GM23338 (cell line): Measurements from ENCODE around the gene F2RL3. TPM values are rescaled to one million over a fixed set of nuclear protein-coding genes. Genes with fewer than 3 reads are reported as not detected.

Source experiments
- ATAC-seq: fragments of 200-7000 bp; cut with Tn5 transposase; 3 replicates; pipeline ENCODE4 v1.9.1; 2020
- DNase-seq: peaks from one replicate; pipeline ENCODE4 v3.0.0-alpha.2; 2015; ENCODE audit warnings: low spot score
- H2AFZ ChIP-seq: fragments of 200-600 bp; sonication (generic); 2 replicates; pipeline ENCODE4 v1.8.0; 2016; ENCODE audit warnings: antibody characterized with exemption, mild to moderate bottlenecking, moderate library complexity
- H3F3A ChIP-seq: fragments of 200-600 bp; sonication (generic); replicated peaks from 2 replicates; pipeline ENCODE4 v1.8.0; 2017; ENCODE audit warnings: antibody characterized with exemption, mixed run types, low read depth
- H3K27ac ChIP-seq: fragments of 200-600 bp; sonication (generic); 2 replicates; pipeline ENCODE4 v1.6.1; 2016; ENCODE audit warnings: low read depth
- H3K27me3 ChIP-seq: fragments of 200-600 bp; sonication (generic); 2 replicates; pipeline ENCODE4 v1.8.0; 2016; ENCODE audit warnings: mild to moderate bottlenecking, mixed run types, moderate library complexity; ENCODE audit not compliant: insufficient read depth
- H3K36me3 ChIP-seq: fragments of 200-600 bp; sonication (generic); 2 replicates; pipeline ENCODE4 v1.8.0; 2016; ENCODE audit warnings: mild to moderate bottlenecking; ENCODE audit not compliant: insufficient read depth
- H3K4me1 ChIP-seq: fragments of 200-600 bp; sonication (generic); 2 replicates; pipeline ENCODE4 v1.8.0; 2016; ENCODE audit warnings: mild to moderate bottlenecking, moderate library complexity; ENCODE audit not compliant: insufficient read depth
- H3K4me2 ChIP-seq: fragments of 200-600 bp; sonication (generic); 2 replicates; pipeline ENCODE4 v1.7.1; 2017; ENCODE audit warnings: mixed run types
- H3K4me3 ChIP-seq: fragments of 200-600 bp; sonication (generic); 2 replicates; pipeline ENCODE4 v1.6.1; 2016; ENCODE audit warnings: mixed run types
- H3K79me2 ChIP-seq: fragments of 200-600 bp; sonication (generic); replicated peaks from 2 replicates; pipeline ENCODE4 v1.8.0; 2017; ENCODE audit warnings: mild to moderate bottlenecking; ENCODE audit not compliant: insufficient read depth
- H3K9me2 ChIP-seq: fragments of 200-600 bp; sonication (generic); 2 replicates; pipeline ENCODE4 v1.8.0; 2017; ENCODE audit not compliant: insufficient read depth
- H4K20me1 ChIP-seq: fragments of 200-600 bp; sonication (generic); replicated peaks from 2 replicates; pipeline ENCODE4 v1.8.0; 2017; ENCODE audit warnings: mild to moderate bottlenecking; ENCODE audit not compliant: insufficient read depth
- H3K27ac Mint-ChIP-seq: 2 replicates; pipeline ENCODE4 v1.8.0; 2020; ENCODE audit warnings: inconsistent platforms, mild to moderate bottlenecking, moderate library complexity, mixed read lengths
- H3K27me3 Mint-ChIP-seq: 3 replicates; pipeline ENCODE4 v1.8.0; 2022; ENCODE audit warnings: low read depth, mild to moderate bottlenecking, moderate library complexity, mixed read lengths, inconsistent platforms; ENCODE audit not compliant: insufficient read depth, poor library complexity
- H3K36me3 Mint-ChIP-seq: 3 replicates; pipeline ENCODE4 v1.8.0; 2021; ENCODE audit warnings: low read depth, mild to moderate bottlenecking, inconsistent platforms, moderate library complexity, mixed read lengths
- H3K4me1 Mint-ChIP-seq: 3 replicates; pipeline ENCODE4 v1.8.0; 2020; ENCODE audit warnings: mild to moderate bottlenecking, inconsistent platforms, mixed read lengths
- H3K4me3 Mint-ChIP-seq: 3 replicates; pipeline ENCODE4 v1.8.0; 2021; ENCODE audit warnings: moderate library complexity, mild to moderate bottlenecking, inconsistent platforms, mixed read lengths
- H3K9me3 Mint-ChIP-seq: 3 replicates; pipeline ENCODE4 v1.8.0; 2020; ENCODE audit warnings: moderate library complexity, mild to moderate bottlenecking, inconsistent platforms, mixed read lengths
- ETS1 ChIP-seq: IDR thresholded peaks from 2 replicates; pipeline ENCODE4 v1.6.1; 2016; ENCODE audit warnings: antibody characterized with exemption
- EZH2 ChIP-seq: fragments of 200-600 bp; sonication (generic); IDR thresholded peaks from one replicate; pipeline ENCODE4 v1.8.0; 2017; ENCODE audit warnings: antibody characterized with exemption, mild to moderate bottlenecking, low read depth; ENCODE audit not compliant: unreplicated experiment
- EZH2phosphoT487 ChIP-seq: fragments of 200-600 bp; sonication (generic); IDR thresholded peaks from one replicate; pipeline ENCODE4 v1.8.1; 2018; ENCODE audit warnings: antibody characterized with exemption; ENCODE audit not compliant: unreplicated experiment
- JUNB ChIP-seq: IDR thresholded peaks from one replicate; pipeline ENCODE4 v1.6.1; 2016; ENCODE audit warnings: antibody characterized with exemption; ENCODE audit not compliant: unreplicated experiment
- NANOG ChIP-seq: IDR thresholded peaks from 2 replicates; pipeline ENCODE4 v1.6.1; 2016; ENCODE audit warnings: antibody characterized with exemption, borderline replicate concordance
- POLR2AphosphoS5 ChIP-seq: IDR thresholded peaks from 2 replicates; pipeline ENCODE4 v1.6.1; 2016; ENCODE audit warnings: antibody characterized with exemption, low read depth
- ZNF331 ChIP-seq: fragments of 250-450 bp; sonication (Bioruptor Pico); IDR thresholded peaks from 2 replicates; pipeline ENCODE4 v1.5.0; 2020; ENCODE audit warnings: low read depth, mild to moderate bottlenecking, moderate library complexity
- ZNF462 ChIP-seq: fragments of 250-450 bp; sonication (Bioruptor Pico); IDR thresholded peaks from 2 replicates; pipeline ENCODE4 v1.5.0; 2020; ENCODE audit warnings: mild to moderate bottlenecking, moderate library complexity
- polyA plus RNA-seq: library from polyadenylated mRNA; unstranded; fragments of >200 nt; fragmentation: Nextera tagmentation; extraction: Ambion mirVana; gene quantifications from 2 replicates; pipeline ENCODE4 v1.2.1, GENCODE V29; 2016
- total RNA-seq: library from RNA; depleted of rRNA; stranded (reverse); fragments of >200 nt; shearing (Covaris generic); gene quantifications from 2 replicates; pipeline ENCODE4 v1.2.3, GENCODE V29; 2014
- TF ChIP-seq, protein P1 (sequence below), 2 experiments: fragments of 200-600 bp in 1 of 2; sonication (generic) in 1 of 2; conservative IDR thresholded peaks; 2 replicates each; pipeline versions ENCODE4 v1.5.1 to v1.6.1; 2016 to 2017; ENCODE audit warnings: antibody characterized with exemption in 2 of 2, low read depth in 2 of 2, mild to moderate bottlenecking in 2 of 2, moderate library complexity in 1 of 2

F2RL3 gene
- total and polyA plus RNA-seq, 2 experiments from 2014 or later: not detected

GRCh38 chr19:16869331-16869972 lies 19.3 kb upstream of the F2RL3 start:
- H3K4me2 ChIP-seq: no peak overlapping the region
- Mint-ChIP-seq H3K4me1 (no peaks in the 10 kb centered on the region), H3K9me3 (peaks cover under 1% of the 10 kb centered on the region; the same call in 1 of the 3 replicates), H3K36me3 (peaks cover 61% of the 10 kb centered on the region), H3K4me3 (no peak overlapping the region), H3K27ac (no peak overlapping the region), H3K27me3 (peaks cover 5% of the 10 kb centered on the region)
- no peak overlapping the region for H2AFZ ChIP-seq
- no peak for ATAC-seq
- H3K4me1 ChIP-seq: no peaks in the 10 kb centered on the region
- H3K27me3 ChIP-seq: no peaks in the 10 kb centered on the region
- no peak for TF ChIP-seq EZH2phosphoT487
- TF ChIP-seq POLR2AphosphoS5: no peak
- TF ChIP-seq, protein P1, sequence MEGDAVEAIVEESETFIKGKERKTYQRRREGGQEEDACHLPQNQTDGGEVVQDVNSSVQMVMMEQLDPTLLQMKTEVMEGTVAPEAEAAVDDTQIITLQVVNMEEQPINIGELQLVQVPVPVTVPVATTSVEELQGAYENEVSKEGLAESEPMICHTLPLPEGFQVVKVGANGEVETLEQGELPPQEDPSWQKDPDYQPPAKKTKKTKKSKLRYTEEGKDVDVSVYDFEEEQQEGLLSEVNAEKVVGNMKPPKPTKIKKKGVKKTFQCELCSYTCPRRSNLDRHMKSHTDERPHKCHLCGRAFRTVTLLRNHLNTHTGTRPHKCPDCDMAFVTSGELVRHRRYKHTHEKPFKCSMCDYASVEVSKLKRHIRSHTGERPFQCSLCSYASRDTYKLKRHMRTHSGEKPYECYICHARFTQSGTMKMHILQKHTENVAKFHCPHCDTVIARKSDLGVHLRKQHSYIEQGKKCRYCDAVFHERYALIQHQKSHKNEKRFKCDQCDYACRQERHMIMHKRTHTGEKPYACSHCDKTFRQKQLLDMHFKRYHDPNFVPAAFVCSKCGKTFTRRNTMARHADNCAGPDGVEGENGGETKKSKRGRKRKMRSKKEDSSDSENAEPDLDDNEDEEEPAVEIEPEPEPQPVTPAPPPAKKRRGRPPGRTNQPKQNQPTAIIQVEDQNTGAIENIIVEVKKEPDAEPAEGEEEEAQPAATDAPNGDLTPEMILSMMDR (conservative IDR thresholded peaks at IDR 0.05; ENCODE audit: low read depth in 2 of 2): no peak
- H3K36me3 ChIP-seq: peaks cover 13% of the 10 kb centered on the region
- no peak overlapping the region for H3K27ac ChIP-seq
- no peaks in the 10 kb centered on the region; the same call in none of the 2 replicates for H4K20me1 ChIP-seq
- H3K4me3 ChIP-seq: no peak overlapping the region
- DNase-seq: no peak
- peaks cover 10% of the 10 kb centered on the region for H3K79me2 ChIP-seq
- no peaks in the 10 kb centered on the region for H3K9me2 ChIP-seq
- H3F3A ChIP-seq: no peaks in the 10 kb centered on the region

- H3K36me3 ChIP-seq: peaks cover 10% of the 10 kb centered on the region
- H3K9me3 Mint-ChIP-seq: peaks cover 5% of the 10 kb centered on the region; the same call in 2 of the 3 replicates
- peaks cover 15% of the 10 kb centered on the region for H3K79me2 ChIP-seq
- no peak overlapping the region for H3K4me3 ChIP-seq
- H3K27me3 Mint-ChIP-seq: peaks cover 12% of the 10 kb centered on the region
- no peak overlapping the region for H3K27ac ChIP-seq
- H3F3A ChIP-seq: no peaks in the 10 kb centered on the region
- H3K27ac Mint-ChIP-seq: no peak overlapping the region
- peaks cover 59% of the 10 kb centered on the region for H3K36me3 Mint-ChIP-seq
- no peaks in the 10 kb centered on the region for H3K9me2 ChIP-seq
- no peaks in the 10 kb centered on the region for H3K4me1 ChIP-seq
- H3K4me3 Mint-ChIP-seq: no peak overlapping the region
- no peak overlapping the region for H2AFZ ChIP-seq
- DNase-seq (no peak), ATAC-seq (no peak)
- H4K20me1 ChIP-seq: no peaks in the 10 kb centered on the region; the same call in none of the 2 replicates
- H3K4me1 Mint-ChIP-seq: no peaks in the 10 kb centered on the region
- no peaks in the 10 kb centered on the region for H3K27me3 ChIP-seq
- H3K4me2 ChIP-seq: no peak overlapping the region
- TF ChIP-seq NANOG: no peak
- TF ChIP-seq ZNF462: no peak
- no peak for TF ChIP-seq ETS1
- TF ChIP-seq POLR2AphosphoS5: no peak
- no peak for TF ChIP-seq JUNB
- no peak for TF ChIP-seq EZH2
- TF ChIP-seq ZNF331 (CRISPR knock-in tag): no peak
Observed at GRCh38 chr19:16871871-16872270, 16.9 kb upstream of the F2RL3 start.
